GM04503 (cell line): ENCODE measurements around the gene ARL6IP1.
A peak's percentile ranks its signal among the peaks of the same experiment; 100 is the strongest.
"Not testable (repeated sequence)": the region's sequence is repeated elsewhere in the genome, so short reads cannot be mapped to it uniquely, and the experiment has no call there.

Source experiments
- DNase-seq: peaks from one replicate; pipeline ENCODE4 v3.0.0-alpha.2; 2012; ENCODE audit warnings: low read depth

Gene ARL6IP1

DNA sequence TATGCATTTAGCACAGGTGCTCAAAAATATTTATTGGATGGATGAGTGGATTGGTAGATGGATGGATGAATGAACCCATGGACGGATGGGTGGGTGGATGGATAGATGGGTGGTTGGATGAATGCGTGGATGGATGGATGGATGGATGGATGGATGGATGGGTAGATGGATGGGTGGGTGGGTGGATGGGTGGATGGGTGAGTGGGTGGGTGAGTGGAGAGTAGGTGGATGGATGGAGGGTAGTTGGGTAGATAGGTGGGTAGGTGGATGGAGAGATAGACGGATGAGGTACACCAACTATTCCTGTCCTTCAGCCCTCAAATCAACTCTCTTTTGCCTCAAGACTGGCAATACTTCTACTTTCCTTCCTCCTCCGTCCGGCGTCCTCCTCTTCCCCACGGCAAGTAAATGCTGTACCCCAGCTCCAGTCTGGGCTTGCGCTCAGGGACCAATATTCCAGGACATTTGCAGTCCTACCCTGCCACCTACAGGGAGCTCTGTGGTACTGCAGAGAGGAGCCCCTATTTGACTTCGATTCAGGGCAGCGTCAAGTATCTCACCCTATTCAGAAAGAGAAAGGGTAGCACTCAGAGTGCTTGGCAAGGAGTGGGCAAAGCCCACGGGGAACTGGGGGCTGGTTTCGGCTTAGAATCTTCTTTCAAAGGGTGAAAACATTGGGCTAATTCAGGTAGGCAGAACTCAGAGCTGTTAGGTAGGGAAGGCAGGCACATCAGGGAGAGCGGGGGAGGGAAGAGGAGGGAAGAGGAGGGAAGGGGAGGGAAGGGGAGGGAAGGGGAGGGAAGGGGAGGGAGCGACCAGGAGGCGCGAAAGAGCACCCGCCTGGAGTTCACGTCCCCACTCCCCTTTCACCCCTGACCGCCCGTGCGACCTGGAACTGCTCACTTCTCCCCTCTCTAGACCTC, 41.5 kb downstream of the ARL6IP1 start:
- DNase-seq, result peak; percentile 0

DNA sequence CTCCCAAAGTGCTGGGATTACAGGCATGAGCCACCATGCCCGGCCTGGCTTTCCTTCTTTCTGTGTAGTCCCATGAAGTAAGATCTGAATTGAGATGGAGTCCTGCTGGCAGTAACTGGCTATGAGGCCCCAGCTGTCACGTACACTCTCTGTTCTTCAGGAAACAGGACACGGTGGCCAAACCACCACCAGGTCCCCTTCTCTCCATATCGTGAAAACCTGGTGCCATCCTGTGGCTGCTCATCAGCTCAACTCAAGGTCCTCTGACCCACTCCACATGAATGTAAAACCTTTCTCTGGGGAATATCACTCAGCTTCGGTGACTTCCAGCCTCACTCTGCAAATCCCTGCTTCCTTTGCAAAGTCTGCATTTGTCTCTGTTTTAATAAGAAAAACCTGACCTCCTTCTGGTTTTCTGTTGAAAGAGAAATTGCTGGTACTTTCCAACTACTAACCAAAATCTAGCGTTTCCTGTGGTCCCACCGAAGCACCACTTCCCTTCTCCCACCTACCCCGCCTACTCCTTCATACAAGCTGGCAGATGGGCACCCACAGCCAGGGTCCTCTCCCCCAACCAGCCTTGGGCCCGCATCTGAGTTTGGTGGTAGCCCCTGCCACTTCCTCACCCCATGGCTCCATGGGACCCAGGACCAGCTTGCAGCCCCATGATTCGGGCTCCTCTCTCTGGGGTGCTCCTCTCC, 43.2 kb downstream of the ARL6IP1 start:
- DNase-seq, result not testable (repeated sequence)

DNA sequence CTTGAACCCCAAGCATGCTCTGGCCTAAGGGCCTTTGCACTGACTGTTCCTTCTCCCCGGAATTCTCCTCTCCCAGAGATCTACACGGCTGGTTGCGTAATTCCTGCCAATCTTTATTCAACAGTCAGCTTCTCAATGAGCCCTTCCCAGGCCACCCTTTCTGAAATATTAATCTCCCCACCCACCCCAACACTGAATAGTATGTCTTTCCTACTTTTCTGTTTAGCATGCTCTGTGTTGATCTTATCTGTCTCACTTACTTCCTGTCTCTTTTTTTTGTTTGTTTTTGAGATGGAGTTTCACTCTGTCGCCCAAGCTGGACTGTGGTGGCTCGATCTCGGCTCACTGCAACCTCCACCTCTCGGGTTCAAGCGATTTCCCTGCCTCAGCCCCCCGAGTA, 44.7 kb downstream of the ARL6IP1 start:
- DNase-seq, result not testable (repeated sequence)

GRCh38 chr16:18742870-18743269, 58.5 kb downstream of the ARL6IP1 start:
- DNase-seq, result not testable (repeated sequence)
